ENCODE measurements around the gene ZNF808. TPM values are rescaled to one million over a fixed set of nuclear protein-coding genes. Genes with fewer than 3 reads are reported as not detected.

The ZNF808 gene
- 8.8 and 11.9 TPM in 2 replicates for total RNA-seq (ENCODE audit: low replicate concordance)

DNA sequence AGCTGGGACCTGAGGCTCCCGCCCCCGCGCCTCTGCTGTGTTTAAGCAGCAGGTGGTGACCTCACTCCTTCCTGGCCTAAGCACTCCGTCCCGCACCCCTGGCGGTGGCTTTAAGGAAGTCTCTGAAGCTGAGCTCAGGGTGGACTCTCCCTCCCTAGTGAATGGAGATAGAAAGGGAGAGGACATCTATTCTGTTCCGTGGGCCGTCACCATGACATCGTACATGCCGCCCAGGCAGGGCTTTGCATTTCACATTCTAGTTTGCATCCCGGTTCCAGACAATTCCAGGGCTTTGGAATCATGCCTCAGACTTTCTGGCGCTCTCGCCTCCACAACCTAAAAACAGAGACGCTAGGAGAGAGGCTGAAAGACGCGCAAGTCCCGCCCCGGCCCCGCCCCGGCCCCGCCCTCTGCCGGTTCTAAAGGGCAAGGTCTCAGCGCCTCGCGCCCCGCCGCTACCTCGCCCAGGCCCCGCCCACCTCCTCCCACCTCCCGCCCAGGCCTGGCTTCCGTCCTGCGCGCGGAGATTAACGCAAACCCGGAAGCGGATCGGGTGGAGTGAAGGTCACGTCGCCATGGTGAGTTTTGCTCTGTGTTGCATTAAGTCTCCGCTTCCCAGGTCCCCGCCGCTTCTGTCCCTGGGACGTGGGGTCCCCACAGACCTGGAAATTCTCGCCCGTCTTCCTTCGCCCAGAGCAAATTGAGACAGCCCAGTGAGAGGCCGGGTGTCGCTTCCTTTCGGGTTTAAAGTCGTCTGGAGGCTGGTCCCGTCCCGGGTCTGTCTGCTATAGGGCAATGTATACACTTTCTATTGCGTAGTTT, at the start of gene ZNF808:
Gene ZNF808, plus strand, starts transcription at position 535 of the 822 bp plus-strand sequence. CDS start 15,617 bp downstream, outside the sequence.

DNA sequence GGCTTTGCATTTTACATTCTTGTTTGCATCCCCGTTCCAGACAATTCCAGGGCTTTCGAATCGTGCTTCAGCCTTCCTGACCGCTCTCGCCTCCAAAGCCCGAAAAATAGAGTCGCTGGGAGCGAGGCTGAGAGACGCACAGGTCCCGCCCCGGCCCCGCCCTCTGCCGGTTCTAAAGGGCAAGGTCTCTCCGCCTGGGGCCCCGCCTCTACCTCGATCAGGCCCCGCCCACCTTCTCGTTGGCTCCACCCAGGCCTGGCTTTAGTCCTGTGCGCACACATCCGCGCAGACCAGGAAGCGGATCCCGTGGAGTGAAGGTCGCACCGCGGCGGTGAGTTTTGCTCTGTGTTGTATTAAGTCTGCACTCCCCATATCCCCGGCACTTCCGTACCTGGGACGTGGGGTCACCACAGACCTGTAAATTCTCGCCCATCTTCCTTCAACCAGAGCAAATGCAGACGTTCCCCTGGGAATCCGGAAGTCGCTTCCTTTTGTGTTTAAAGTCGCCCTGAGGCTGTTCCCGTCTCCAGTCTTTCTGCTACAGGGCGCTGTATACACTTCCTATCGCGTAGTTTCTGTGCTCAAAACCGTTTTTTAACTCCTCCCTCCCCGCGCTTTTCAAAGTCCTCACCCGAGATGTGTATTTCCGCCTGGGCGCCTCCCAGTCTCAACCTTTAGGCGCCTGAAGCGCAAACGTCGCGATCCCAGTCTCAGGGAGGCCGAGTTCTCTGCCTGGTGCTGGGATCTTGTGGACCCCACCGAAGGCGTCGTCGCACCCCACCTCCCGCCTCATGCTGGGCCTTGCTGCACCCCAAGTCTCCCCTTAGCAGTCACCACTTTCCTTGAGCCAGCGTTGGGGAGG, 42.8 kb downstream of the ZNF808 start, which contains the start of gene ZNF701:
Gene ZNF701, plus strand, starts transcription at position 288 of the 862 bp plus-strand sequence. CDS start 3,861 bp downstream, outside the sequence.

Other genes starting within 250 kb of the ZNF808 start
- 2.0 and 4.4 TPM in 2 replicates for gene ZNF480, start 230.5 kb upstream of the ZNF808 start, total RNA-seq (ENCODE audit: low replicate concordance)
- 4.3 and 4.6 TPM in 2 replicates for gene ZNF610, start 191.4 kb upstream of the ZNF808 start, total RNA-seq (ENCODE audit: low replicate concordance)
- gene ZNF880, start 157.7 kb upstream of the ZNF808 start, total RNA-seq (ENCODE audit: low replicate concordance) = 12.3 and 26.0 TPM in 2 replicates
- gene ZNF528, start 129.8 kb upstream of the ZNF808 start, total RNA-seq (ENCODE audit: low replicate concordance) = 12.3 and 15.9 TPM in 2 replicates
- gene ZNF534, start 98.5 kb upstream of the ZNF808 start, total RNA-seq (ENCODE audit: low replicate concordance) = 0.08 TPM in 1 of 2 replicates, not detected in the other
- 1.4 and 4.4 TPM in 2 replicates for gene ZNF578, start 74.1 kb upstream of the ZNF808 start, total RNA-seq (ENCODE audit: low replicate concordance)
- gene ZNF701, start 42.6 kb downstream of the ZNF808 start, total RNA-seq (ENCODE audit: low replicate concordance) = 9.5 and 11.8 TPM in 2 replicates
- gene ZNF83, start 110.7 kb downstream of the ZNF808 start, total RNA-seq (ENCODE audit: low replicate concordance) = 37.7 and 46.9 TPM in 2 replicates
- 7.1 and 14.3 TPM in 2 replicates for gene ZNF611, start 207.4 kb downstream of the ZNF808 start, total RNA-seq (ENCODE audit: low replicate concordance)